NT2/D1 (cell line): Measurements from ENCODE around the gene DLX6.
A peak's percentile ranks its signal among the peaks of the same experiment; 100 is the strongest.

Source experiments
- DNase-seq: peaks from one replicate; pipeline ENCODE4 v3.0.0-alpha.2; 2011; ENCODE audit warnings: low read depth, low spot score
- H3K27me3 ChIP-seq: 2 replicates; pipeline ENCODE4 v1.6.0; 2011; ENCODE audit warnings: mild to moderate bottlenecking; ENCODE audit not compliant: insufficient read length, insufficient read depth
- H3K36me3 ChIP-seq: 2 replicates; pipeline ENCODE4 v1.6.1; 2011; ENCODE audit warnings: mild to moderate bottlenecking, low read length, mixed read lengths; ENCODE audit not compliant: insufficient read depth, insufficient read length
- H3K4me1 ChIP-seq: 2 replicates; pipeline ENCODE4 v1.5.1; 2011; ENCODE audit not compliant: insufficient read depth, insufficient read length
- H3K4me3 ChIP-seq: 2 replicates; pipeline ENCODE4 v1.5.1; 2011; ENCODE audit warnings: low read depth; ENCODE audit not compliant: insufficient read length
- H3K9ac ChIP-seq: 2 replicates; pipeline ENCODE4 v1.6.0; 2011; ENCODE audit warnings: low read depth; ENCODE audit not compliant: insufficient read length
- H3K9me3 ChIP-seq: 2 replicates; pipeline ENCODE4 v1.5.1; 2011; ENCODE audit warnings: mild to moderate bottlenecking, low read length; ENCODE audit not compliant: insufficient read depth
- SUZ12 ChIP-seq: IDR thresholded peaks from 2 replicates; pipeline ENCODE4 v1.6.1; 2011; ENCODE audit not compliant: insufficient read length, insufficient read depth; ENCODE audit errors: extremely low read depth
- YY1 ChIP-seq: IDR thresholded peaks from 2 replicates; pipeline ENCODE4 v1.6.1; 2011; ENCODE audit not compliant: insufficient read length, insufficient read depth
- ZNF274 ChIP-seq: IDR thresholded peaks from 2 replicates; pipeline ENCODE4 v1.6.1; 2011; ENCODE audit warnings: mild to moderate bottlenecking, low read depth, low read length

The DLX6 gene

GRCh38 chr7:96989859-96990317, 15.5 kb upstream of the DLX6 start:
- H3K4me1 ChIP-seq = no peaks in the 10 kb centered on the region
- TF ChIP-seq ZNF274 = no peak
- no peak for TF ChIP-seq YY1
- TF ChIP-seq SUZ12 = no peak
- H3K27me3 ChIP-seq = peaks cover 83% of the 10 kb centered on the region
- H3K36me3 ChIP-seq = no peaks in the 10 kb centered on the region
- H3K4me3 ChIP-seq = no peak overlapping the region
- H3K9me3 ChIP-seq = 0 out of 2 replicates have a peak, but pooled peaks cover 6% of the 10 kb centered on the region
- DNase-seq = no peak
- H3K9ac ChIP-seq = no peak overlapping the region

GRCh38 chr7:96991546-96992191, 13.7 kb upstream of the DLX6 start:
- Histone ChIP-seq H3K4me1 (no peaks in the 10 kb centered on the region), H3K4me3 (no peak overlapping the region), H3K36me3 (no peaks in the 10 kb centered on the region), H3K27me3 (peaks cover 96% of the 10 kb centered on the region), H3K9me3 (0 out of 2 replicates have a peak, but pooled peaks cover 6% of the 10 kb centered on the region), H3K9ac (no peak overlapping the region)
- DNase-seq = no peak
- TF ChIP-seq SUZ12 = no peak
- TF ChIP-seq ZNF274 = no peak
- no peak for TF ChIP-seq YY1

GRCh38 chr7:96992192-96993005, 13.0 kb upstream of the DLX6 start:
- TF ChIP-seq YY1 = no peak
- peak; percentile 51 for TF ChIP-seq SUZ12
- TF ChIP-seq ZNF274 = no peak
- Histone ChIP-seq H3K9ac (no peak overlapping the region), H3K27me3 (peaks cover 97% of the 10 kb centered on the region), H3K4me1 (no peaks in the 10 kb centered on the region), H3K9me3 (0 out of 2 replicates have a peak, but pooled peaks cover 6% of the 10 kb centered on the region), H3K36me3 (no peaks in the 10 kb centered on the region), H3K4me3 (no peak overlapping the region)
- DNase-seq = no peak

GRCh38 chr7:96993094-96993865, 12.1 kb upstream of the DLX6 start:
- no peaks in the 10 kb centered on the region for H3K4me1 ChIP-seq
- H3K36me3 ChIP-seq = no peaks in the 10 kb centered on the region
- H3K9me3 ChIP-seq = 0 out of 2 replicates have a peak, but pooled peaks cover 6% of the 10 kb centered on the region
- no peak overlapping the region for H3K9ac ChIP-seq
- peaks cover 97% of the 10 kb centered on the region for H3K27me3 ChIP-seq
- TF ChIP-seq SUZ12 = no peak
- TF ChIP-seq YY1 = no peak
- DNase-seq = no peak
- H3K4me3 ChIP-seq = no peak overlapping the region

GRCh38 chr7:96993980-96994379, 11.4 kb upstream of the DLX6 start:
- Histone ChIP-seq H3K9me3 (0 out of 2 replicates have a peak, but pooled peaks cover 6% of the 10 kb centered on the region), H3K9ac (no peak overlapping the region), H3K4me1 (no peaks in the 10 kb centered on the region), H3K27me3 (peaks cover 97% of the 10 kb centered on the region), H3K36me3 (no peaks in the 10 kb centered on the region), H3K4me3 (no peak overlapping the region)
- no peak for TF ChIP-seq ZNF274
- no peak for TF ChIP-seq YY1
- no peak for TF ChIP-seq SUZ12
- no peak for DNase-seq

- no peak for TF ChIP-seq SUZ12
- no peak for TF ChIP-seq ZNF274
- no peak for TF ChIP-seq YY1
- H3K4me3 ChIP-seq = no peak overlapping the region
- H3K9ac ChIP-seq = no peak overlapping the region
- no peaks in the 10 kb centered on the region for H3K4me1 ChIP-seq
- H3K9me3 ChIP-seq = 0 out of 2 replicates have a peak, but pooled peaks cover 6% of the 10 kb centered on the region
- H3K36me3 ChIP-seq = no peaks in the 10 kb centered on the region
- peaks cover 97% of the 10 kb centered on the region for H3K27me3 ChIP-seq
- no peak for DNase-seq
Measured at GRCh38 chr7:96995406-96996110, 9.8 kb upstream of the DLX6 start.
